Parathyroid adenoma (tissue), 2 donors: Measurements from ENCODE around the gene TNFRSF21.

ENCODE experiments used
- H2AFZ ChIP-seq: fragments of 300-600 bp; sonication (generic); one replicate; pipeline ENCODE4 v1.7.0; 2017; ENCODE audit warnings: antibody characterized with exemption, mild to moderate bottlenecking
- H3K27ac ChIP-seq: fragments of 300-600 bp; sonication (generic); one replicate; pipeline ENCODE4 v1.7.0; 2017
- H3K27me3 ChIP-seq: fragments of 300-600 bp; sonication (generic); one replicate; pipeline ENCODE4 v1.7.0; 2017; ENCODE audit warnings: low read length; ENCODE audit not compliant: control insufficient read depth, insufficient read depth
- H3K36me3 ChIP-seq: fragments of 300-600 bp; sonication (generic); one replicate; pipeline ENCODE4 v1.7.0; 2017; ENCODE audit warnings: low read length; ENCODE audit not compliant: control insufficient read depth, insufficient read depth
- H3K4me1 ChIP-seq: fragments of 300-600 bp; sonication (generic); one replicate; pipeline ENCODE4 v1.7.0; 2017; ENCODE audit warnings: control low read depth
- H3K4me2 ChIP-seq: fragments of 300-600 bp; sonication (generic); one replicate; pipeline ENCODE4 v1.7.0; 2017; ENCODE audit warnings: low read length
- H3K4me3 ChIP-seq: fragments of 300-600 bp; sonication (generic); one replicate; pipeline ENCODE4 v1.7.0; 2017; ENCODE audit warnings: low read depth, low read length
- H3K79me2 ChIP-seq: fragments of 300-600 bp; sonication (generic); one replicate; pipeline ENCODE4 v1.7.0; 2017; ENCODE audit warnings: control low read depth
- H3K9ac ChIP-seq: fragments of 300-600 bp; sonication (generic); one replicate; pipeline ENCODE4 v1.7.0; 2017; ENCODE audit warnings: mild to moderate bottlenecking
- H3K9me3 ChIP-seq: fragments of 300-600 bp; sonication (generic); one replicate; pipeline ENCODE4 v1.7.0; 2017; ENCODE audit warnings: low read length; ENCODE audit not compliant: control insufficient read depth
- TF ChIP-seq, protein P1 (sequence below): fragments of 300-600 bp; sonication (generic); IDR thresholded peaks from one replicate; pipeline ENCODE4 v1.7.0; 2017; ENCODE audit warnings: antibody characterized with exemption, mild to moderate bottlenecking
- donor health status: primary hyperparathyroidism.

The TNFRSF21 gene

DNA sequence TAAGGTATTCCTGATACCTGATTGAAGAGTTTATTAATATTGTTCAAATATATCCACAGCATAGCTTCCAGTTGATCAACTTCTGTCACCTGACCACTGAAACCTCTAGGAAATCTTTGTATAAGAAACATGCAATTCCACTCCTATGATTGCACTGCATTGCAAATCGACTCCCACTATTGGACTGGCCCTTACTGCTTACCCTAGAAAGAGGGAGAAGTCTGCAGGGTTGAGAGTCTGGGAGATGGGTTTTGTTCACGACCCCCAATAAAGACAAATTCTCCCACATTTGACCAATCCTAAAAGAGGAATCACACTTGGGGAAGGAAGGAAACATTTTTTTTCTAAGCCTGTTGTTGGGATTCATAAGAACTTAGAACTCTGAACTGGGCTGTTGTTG lies 43.7 kb downstream of the TNFRSF21 start:
- Histone ChIP-seq H3K9ac (no peak overlapping the region), H3K4me3 (no peak overlapping the region), H3K4me2 (no peak overlapping the region), H3K9me3 (no peaks in the 10 kb centered on the region), H3K27ac (no peak overlapping the region), H3K27me3 (no peaks in the 10 kb centered on the region), H2AFZ (no peak overlapping the region), H3K4me1 (no peaks in the 10 kb centered on the region), H3K36me3 (no peaks in the 10 kb centered on the region), H3K79me2 (no peaks in the 10 kb centered on the region)
- TF ChIP-seq, protein P1, sequence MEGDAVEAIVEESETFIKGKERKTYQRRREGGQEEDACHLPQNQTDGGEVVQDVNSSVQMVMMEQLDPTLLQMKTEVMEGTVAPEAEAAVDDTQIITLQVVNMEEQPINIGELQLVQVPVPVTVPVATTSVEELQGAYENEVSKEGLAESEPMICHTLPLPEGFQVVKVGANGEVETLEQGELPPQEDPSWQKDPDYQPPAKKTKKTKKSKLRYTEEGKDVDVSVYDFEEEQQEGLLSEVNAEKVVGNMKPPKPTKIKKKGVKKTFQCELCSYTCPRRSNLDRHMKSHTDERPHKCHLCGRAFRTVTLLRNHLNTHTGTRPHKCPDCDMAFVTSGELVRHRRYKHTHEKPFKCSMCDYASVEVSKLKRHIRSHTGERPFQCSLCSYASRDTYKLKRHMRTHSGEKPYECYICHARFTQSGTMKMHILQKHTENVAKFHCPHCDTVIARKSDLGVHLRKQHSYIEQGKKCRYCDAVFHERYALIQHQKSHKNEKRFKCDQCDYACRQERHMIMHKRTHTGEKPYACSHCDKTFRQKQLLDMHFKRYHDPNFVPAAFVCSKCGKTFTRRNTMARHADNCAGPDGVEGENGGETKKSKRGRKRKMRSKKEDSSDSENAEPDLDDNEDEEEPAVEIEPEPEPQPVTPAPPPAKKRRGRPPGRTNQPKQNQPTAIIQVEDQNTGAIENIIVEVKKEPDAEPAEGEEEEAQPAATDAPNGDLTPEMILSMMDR, result no peak

DNA sequence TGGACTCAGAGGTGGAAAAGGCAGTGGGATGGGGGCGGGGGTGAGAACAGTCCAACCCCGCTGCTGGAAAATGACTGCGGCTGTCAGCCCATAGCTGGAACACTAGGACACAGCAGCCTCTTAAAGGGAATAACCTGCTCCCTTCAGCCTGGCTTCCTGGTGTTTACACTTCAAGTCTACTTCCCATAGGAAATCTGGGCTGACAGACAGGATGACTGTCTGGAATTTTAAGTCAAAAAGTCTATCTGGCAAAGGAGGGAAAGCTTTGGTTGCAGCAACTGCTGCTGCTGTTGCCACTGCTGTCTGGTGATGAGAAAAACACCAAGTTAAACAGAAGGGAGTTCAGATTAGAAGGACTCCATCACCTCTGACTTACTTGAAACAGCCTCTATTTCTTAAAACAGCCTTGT lies 44.9 kb downstream of the TNFRSF21 start:
- Histone ChIP-seq H3K4me1 (no peaks in the 10 kb centered on the region), H3K79me2 (no peaks in the 10 kb centered on the region), H3K36me3 (no peaks in the 10 kb centered on the region), H3K9ac (no peak overlapping the region), H3K27me3 (no peaks in the 10 kb centered on the region), H3K27ac (no peak overlapping the region), H2AFZ (no peak overlapping the region), H3K4me2 (no peak overlapping the region), H3K9me3 (no peaks in the 10 kb centered on the region), H3K4me3 (no peak overlapping the region)
- TF ChIP-seq, protein P1, result no peak

DNA sequence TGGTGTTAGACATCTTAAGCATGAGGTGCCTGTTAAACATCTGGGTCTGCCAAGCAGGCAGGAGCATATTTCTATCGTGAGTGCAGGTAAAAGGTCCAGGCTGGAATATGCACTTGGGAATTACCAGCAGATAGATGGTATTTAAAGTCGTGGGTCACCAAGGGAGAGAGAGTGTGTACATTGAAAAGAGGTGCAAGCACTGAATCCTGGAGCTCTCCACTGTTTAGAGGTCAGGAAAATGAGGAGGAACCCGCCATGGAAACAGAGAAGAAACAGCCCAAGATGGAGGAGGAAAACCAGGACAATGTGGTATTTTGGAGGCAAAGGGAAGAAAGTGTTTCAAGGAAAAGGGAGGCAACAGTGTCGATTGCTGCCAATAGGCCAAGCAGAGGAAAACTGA lies 46.4 kb downstream of the TNFRSF21 start:
- no peaks in the 10 kb centered on the region for H3K9me3 ChIP-seq
- no peaks in the 10 kb centered on the region for H3K79me2 ChIP-seq
- no peaks in the 10 kb centered on the region for H3K4me1 ChIP-seq
- no peak overlapping the region for H2AFZ ChIP-seq
- no peaks in the 10 kb centered on the region for H3K36me3 ChIP-seq
- H3K9ac ChIP-seq, result no peak overlapping the region
- no peaks in the 10 kb centered on the region for H3K27me3 ChIP-seq
- H3K27ac ChIP-seq, result no peak overlapping the region
- TF ChIP-seq, protein P1, result no peak
- no peak overlapping the region for H3K4me2 ChIP-seq
- no peak overlapping the region for H3K4me3 ChIP-seq

DNA sequence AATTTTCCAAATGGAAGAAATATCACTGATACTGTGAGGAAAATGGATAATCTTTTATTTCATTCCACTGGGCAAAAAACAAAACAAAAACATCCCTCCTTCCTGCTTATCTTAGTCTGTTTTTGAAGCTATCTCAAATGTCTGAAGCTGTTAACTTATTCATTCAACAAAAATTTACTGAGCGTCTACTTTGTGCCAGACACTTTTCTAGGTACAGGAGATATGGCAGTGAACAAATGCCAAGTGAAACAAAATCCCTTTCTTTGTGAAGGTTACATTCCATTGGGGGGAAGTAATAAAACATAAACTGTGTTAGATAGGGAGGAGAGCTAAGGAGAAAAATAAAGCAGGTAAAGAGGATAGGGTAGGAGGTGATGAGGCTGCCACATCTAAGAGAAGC lies 47.5 kb downstream of the TNFRSF21 start:
- TF ChIP-seq, protein P1, result no peak
- H2AFZ ChIP-seq, result no peak overlapping the region
- H3K4me1 ChIP-seq, result no peaks in the 10 kb centered on the region
- H3K27ac ChIP-seq, result no peak overlapping the region
- H3K36me3 ChIP-seq, result no peaks in the 10 kb centered on the region
- no peaks in the 10 kb centered on the region for H3K27me3 ChIP-seq
- H3K9me3 ChIP-seq, result no peaks in the 10 kb centered on the region
- no peaks in the 10 kb centered on the region for H3K79me2 ChIP-seq
- no peak overlapping the region for H3K4me3 ChIP-seq
- H3K9ac ChIP-seq, result no peak overlapping the region
- H3K4me2 ChIP-seq, result no peak overlapping the region

DNA sequence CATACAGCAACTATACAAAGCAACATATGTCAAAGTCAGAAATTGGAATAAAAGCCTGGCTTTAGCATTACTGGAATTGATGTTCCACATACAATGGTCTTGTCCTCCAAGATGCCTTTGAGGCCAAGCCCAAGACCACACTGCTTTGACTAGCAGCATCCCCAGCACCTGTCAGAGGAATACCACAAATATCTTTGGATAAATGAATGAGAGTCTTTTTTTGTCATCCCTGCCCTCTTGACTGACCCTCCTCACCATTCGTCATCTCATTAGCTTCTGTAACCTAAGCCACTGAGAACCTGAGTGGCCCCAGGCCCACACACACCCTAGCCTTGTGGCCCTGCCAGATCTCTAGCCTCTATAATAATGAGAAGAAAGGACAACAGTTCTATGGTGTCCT lies 48.5 kb downstream of the TNFRSF21 start:
- H3K4me2 ChIP-seq, result no peak overlapping the region
- TF ChIP-seq, protein P1, result no peak
- no peak overlapping the region for H3K27ac ChIP-seq

More for the DNA sequence above, 48.5 kb downstream of the TNFRSF21 start:
- no peaks in the 10 kb centered on the region for H3K79me2 ChIP-seq
- no peaks in the 10 kb centered on the region for H3K27me3 ChIP-seq
- H3K9ac ChIP-seq, result no peak overlapping the region
- H3K36me3 ChIP-seq, result no peaks in the 10 kb centered on the region
- no peaks in the 10 kb centered on the region for H3K9me3 ChIP-seq
- no peak overlapping the region for H3K4me3 ChIP-seq
- no peaks in the 10 kb centered on the region for H3K4me1 ChIP-seq
- no peak overlapping the region for H2AFZ ChIP-seq
